GM18520 (cell line): ENCODE data around the gene PXMP2.

ENCODE experiments used
- ATAC-seq: cut with Tn5 transposase; IDR thresholded peaks from one replicate; pipeline ENCODE4 v1.9.1; 2021; ENCODE audit not compliant: unreplicated experiment

PXMP2 gene

DNA sequence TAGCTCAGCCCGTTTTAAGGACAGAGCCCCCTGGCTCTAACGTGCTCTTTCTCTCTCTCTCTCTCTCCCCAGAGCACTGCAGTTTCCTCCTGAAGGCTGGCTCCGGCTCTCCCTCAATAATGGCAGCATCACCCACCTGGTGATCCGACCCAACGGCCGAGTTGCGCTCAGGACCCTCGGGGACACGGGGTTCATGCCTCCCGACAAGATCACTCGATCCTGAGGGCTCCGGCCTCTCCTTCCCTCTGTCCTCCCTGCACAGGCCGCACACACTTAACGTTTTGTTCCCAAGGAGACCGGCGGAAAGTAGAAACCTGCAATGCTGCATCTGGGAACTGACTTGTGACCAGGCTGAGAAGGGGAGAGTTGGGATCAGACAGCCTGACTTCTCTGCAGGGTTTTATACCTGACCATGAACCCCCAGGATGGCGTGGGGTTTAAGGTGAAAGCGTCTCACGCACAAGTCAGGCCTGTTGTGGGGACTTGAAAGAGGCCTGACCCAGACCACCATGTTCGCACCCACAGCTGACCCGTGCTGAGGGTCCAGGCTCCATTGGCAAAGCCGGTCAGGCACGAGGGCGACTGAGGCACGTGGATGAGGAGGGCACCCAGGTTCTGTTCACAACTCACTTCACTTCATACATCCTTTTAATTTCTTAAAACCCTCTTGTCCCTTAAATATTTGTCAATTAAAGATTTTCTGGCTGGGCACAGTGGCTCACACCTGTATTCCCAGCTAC lies 33.4 kb downstream of the PXMP2 start:
- ATAC-seq: no peak

DNA sequence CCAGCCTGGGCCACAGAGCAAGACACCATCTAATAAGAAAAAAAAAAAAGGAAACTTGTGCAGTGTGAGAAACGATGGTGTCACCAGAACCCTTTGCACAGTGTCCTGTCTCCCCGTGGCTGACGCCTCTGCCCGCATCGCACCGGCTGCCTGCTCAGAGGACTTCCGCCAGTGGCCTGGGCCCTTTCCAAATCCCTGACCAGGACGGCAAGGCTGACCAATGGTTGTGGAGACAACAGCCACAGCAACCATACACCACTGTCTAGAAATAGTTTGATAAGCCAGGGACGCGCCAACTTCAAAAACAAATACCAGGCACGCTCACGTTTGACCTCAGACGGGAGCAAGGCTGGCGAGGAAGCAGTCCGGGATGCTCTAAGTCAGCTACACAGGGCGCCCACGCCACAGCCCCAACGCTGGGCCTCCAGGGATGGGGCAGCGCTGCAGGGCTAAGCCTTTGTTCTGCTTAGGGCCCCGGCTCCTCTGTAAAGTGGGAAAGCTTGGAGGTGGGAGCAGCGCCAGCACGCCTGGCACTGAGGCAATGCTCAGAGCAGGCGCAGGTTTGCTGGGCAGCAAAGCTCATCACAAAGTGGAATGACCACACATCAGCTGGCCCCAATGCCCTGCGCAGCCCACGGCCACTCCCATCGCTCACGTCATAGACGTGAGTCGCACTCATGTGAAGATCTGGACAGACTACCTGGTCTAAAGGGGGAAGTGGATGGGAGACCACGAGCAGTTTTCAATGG lies 35.8 kb downstream of the PXMP2 start:
- ATAC-seq: no peak

DNA sequence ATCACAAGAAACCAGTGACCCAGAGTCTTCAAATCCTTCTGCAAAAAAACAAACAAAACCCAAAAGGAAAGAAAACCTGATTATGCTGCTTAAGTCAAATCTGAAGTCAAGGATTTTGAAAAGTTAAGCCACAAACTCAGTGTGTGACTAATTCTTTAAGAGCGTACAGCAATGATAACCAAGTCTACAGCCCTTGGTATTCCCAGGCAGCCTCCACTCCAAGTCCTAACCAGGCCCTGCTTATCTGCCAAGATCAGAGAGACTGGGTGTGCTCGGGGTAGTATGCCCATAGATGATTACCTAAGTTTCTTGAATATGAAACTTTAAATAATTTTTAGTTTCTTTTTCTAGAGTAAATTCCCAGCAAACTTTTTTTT lies 36.4 kb downstream of the PXMP2 start:
- ATAC-seq: no peak

DNA sequence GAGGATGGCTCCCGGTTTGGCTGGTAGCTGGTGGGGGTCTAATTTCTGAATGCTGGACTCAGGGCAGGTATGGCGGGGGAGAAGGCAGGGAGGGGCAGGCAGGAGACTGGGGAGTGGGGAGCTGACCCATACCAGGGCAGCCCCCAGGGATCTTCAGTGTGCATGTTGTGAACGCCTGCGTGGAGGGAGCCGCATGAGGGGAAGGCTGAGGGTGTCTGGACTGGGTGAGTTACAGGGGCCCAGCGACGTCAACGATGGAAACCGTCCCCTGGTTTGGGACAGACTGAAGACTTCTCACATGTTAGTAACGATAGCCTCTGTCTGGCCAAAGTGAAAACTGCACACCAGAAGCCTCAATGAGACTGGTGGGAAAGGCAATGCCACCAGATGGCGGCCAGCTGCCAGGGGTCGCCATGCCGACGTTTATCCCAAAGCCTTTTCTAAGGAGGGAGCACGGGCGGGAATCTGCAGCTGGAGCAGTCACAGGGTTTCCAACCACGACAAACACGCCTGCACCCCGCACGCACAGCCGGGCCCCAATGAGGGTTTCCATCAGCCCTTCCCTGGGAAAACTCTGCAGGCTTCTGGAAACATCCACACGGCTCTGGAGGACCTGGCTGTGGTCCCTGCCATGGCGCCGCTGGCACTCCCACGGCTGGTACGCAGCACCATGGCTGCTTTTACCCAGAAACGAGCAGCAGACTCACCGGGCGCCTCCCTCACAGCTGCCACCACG lies 37.3 kb downstream of the PXMP2 start:
- no peak for ATAC-seq

DNA sequence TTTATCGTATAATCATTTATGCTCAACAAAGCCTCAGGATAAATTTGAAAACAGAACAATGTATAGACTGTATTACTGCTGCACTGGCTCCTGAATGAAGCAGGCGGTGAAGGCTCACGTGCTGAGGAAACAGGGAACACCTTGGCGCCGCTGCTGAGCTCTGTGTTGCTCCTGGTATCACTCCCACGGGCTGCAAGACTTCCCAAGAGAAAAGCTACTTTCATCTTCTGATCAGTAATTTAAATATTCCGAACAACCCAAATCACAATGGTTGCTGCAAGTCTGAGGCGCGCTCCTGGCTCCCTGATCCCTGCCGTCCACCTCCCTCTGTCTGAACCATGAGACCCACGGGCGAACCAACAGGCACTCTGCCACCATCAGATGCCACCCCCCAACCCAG lies 39.0 kb downstream of the PXMP2 start:
- ATAC-seq: no peak

DNA sequence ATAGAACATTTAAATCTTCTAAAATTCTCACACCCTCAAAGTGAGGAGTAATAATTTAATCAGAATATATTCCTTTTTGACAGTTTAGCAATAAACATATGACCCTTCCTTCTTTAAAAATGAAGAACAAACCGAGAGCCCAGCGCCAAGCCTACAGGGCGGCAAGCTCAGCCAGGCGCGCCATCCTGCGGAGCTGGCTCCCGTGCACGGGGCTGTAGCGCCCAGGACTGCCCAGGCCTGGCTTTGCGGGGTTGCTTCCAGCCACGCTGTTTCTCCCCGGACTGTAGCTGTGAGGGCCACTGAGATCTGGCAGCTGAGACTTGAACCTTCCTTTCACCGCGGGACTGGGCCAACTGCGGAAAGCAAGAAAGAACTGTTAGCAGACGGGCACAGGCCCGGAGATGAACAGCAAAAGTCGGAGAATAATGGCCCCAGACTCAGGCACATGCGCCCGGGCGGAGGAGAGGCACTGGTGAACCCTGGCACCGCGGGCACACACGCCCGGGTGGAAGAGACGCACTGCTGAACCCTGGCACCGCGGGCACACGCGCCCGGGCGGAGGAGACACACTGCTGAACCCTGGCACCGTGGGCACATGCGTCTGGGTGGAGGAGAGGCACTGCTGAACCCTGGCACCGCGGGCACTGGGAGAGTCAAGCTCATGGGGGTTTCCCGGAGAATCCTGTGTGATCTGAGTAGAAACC lies 39.9 kb downstream of the PXMP2 start:
- no peak for ATAC-seq

DNA sequence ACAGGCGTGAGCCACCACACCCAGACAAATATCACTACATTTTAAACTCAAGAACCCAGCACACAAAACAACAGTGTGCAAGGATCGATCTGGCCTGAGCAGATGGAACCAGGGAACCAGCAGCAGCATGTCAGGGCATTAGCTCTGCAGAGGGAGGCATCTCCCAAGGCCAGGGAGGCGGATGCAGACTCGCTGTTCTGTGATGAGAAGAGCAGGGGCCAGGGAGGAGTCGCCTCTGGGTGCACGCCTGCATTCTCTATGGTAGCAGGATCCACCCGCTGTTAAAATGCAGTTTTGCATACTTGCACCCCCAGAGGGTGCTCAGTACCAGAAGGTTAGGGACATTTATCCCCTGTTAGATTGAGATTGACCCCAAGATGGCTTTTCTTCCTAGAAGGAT lies 41.1 kb downstream of the PXMP2 start:
- ATAC-seq: no peak

DNA sequence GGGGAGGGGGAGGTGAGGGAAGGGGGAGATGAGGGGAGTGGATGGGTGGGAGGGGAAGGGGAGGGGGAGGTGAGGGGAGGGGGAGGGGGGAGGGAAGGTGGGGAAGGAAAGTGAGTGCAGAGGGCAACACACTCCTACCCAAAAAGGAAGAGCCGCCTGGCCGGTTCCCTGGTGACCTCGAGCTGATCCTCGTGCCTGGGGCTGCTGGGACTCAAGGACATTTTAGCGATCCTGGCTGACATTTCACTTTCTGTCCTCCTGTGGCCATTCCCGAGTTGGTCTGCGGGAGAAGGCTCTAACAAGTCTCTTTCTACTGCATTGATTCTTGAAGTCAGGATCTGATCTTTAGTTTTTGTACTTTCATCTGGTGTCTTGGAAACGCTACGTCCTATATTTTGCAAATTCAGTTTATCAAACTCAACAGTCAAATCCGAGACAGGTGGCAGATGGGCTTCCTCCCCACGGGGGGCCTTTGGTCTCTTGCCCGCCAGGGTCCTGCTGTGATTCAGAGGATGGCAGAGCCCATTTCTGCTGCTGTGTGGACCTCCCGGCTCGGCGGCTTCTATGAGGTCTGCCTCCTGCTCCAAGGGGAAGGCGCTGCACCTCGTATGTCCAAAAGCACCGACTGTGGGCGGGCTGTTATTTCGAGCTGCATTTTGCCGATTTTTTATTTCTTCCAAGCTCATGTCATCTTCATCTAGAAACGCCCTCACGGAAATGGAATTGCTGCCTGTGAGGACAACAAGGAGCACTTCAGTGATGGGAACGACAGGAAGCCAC lies 42.3 kb downstream of the PXMP2 start:
- ATAC-seq: no peak

DNA sequence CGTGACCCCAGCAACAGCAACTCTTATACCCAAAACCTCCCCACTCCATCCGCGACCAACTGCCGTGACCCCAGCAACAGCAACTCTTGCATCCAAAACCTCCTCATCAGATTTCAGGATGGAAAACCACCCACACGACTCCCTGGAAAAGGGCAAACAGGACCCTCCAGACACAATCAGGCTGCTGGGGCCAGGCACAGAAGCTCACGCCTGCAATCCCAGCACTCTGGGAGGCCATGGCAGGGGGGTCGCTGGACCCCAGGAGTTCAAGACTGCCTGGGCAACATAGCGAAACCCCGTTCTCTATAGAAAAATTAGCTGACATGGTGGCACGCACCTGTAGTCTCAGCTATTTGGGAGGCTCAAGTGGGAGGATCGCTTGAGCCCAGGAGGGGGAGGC lies 43.0 kb downstream of the PXMP2 start:
- no peak for ATAC-seq

DNA sequence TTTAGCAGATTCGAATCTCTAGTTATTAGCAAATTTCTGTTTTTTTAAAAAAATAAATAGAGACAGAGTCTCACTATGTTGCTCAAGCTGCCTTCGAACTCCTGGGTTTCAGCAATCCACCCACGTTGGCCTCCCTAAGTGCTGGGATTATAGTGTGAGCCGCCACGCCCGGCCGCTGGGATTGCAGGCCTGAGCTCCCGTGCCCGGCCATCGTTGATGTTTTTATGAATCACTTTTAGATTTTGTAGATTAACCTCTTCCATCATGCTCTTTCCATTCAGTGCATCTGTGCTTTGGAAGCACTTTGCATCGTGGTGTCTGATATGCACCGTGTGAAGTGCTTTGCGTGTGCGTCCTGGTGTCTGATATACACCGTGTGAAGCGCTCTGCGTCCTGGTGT lies 44.2 kb downstream of the PXMP2 start:
- ATAC-seq: no peak

DNA sequence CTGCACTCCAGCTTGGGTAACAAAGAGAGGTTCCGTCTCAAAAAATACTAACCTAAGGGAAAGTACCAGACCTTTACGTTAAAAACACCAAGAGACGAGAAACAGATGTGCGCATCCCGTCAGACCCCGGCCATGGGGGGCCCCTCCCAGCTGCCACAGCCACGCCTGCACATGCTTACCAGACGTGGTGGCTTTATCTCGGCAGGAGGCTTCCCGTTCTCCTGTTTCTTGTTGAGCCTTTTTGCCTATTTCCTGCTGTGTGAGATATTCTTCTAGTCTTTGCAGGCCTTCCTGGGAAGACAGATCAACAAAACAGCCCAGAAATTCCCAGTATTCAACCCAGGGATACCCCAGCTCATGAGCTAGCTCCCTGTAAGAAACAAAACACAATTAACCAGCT lies 46.8 kb downstream of the PXMP2 start:
- no peak for ATAC-seq

DNA sequence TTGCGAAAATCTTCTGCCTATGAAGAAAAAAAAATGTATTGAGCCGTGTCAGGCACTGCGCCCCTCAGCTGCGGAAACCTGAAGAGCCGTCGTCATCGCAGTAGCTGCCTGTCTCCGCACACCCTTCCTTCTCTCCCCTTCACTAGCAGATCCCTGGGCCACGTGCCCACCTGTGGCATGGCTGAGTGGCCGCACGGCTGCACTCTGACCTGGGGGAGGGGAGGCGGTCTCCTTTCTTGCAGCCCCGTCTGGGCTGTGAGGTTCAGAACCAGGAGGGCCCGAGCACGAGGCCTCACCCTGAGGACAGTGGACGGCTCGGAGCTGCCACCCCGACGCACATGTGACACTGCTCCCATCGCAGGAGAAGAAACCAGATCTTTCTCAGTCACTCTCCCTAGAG lies 48.1 kb downstream of the PXMP2 start:
- no peak for ATAC-seq

DNA sequence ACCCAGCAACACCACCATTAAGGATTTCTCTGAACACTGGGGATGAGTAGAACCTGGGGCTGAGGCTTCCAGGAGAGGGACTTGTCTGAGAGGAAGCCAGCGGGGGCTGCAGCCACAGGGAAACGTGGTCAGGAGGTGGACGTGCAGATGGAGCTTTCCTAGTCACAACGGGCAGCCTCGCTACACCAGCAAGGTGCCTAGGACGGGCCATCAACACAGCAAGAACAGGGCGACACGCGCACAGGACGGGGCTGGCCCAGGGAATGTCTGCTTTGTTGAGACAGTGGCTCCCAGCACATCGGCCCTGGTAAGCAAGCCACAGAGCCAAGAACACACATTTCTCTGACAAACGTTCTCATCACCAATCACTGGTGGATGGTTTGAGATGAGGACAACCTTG lies 49.0 kb downstream of the PXMP2 start:
- ATAC-seq: no peak

DNA sequence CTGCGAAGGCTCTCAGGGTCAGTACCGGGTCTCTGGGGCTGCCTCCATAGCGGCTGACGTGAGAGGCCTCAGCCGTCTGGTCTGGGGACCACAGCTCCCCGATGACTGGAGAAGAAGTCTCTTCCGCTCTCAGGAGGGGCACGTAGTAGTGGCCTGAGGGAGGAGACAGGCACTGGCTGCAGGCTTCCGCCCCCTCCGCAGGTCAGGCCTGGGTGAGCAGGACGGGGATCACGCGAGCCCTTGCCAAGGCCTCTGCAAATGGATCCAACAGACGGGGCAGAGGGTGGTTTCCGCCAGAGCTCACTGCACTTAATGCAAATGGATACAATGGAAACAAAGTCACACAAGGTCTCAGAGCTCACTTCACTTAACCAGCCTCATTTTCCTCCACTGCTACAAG lies 49.5 kb downstream of the PXMP2 start:
- no peak for ATAC-seq

DNA sequence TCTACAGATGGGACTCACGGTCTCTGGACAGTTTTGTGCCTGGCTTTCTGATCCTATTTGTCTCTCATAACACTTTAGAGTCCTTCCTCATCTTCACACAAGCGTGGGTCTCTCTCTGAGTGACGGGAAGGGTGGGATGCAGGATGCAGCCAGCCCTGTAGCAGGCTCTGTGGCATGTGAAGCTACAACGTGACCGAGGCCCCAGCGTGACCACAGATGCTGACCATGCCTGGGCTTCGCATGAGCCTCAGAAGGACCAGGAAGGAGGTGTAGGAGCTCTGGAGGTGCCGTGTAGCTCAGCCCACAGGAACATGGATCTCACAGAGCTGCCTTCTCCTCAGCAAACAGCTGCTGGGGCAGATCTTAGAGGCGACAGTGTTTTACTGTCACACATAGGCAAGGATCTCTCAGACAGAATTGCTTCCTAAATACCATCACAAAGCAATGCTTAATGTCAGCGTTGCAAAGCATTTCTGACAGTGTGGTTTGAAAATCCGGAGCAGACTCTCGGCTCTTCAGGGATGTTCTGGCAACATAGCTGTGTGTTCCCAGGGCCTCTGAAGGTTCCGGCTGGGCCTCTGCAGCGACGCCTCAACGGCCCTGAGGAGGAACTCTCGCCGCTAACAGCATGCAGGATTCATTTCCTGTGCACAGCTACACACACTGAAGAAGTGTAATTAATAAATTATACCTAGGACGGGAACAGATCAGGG lies 52.4 kb downstream of the PXMP2 start:
- no peak for ATAC-seq

DNA sequence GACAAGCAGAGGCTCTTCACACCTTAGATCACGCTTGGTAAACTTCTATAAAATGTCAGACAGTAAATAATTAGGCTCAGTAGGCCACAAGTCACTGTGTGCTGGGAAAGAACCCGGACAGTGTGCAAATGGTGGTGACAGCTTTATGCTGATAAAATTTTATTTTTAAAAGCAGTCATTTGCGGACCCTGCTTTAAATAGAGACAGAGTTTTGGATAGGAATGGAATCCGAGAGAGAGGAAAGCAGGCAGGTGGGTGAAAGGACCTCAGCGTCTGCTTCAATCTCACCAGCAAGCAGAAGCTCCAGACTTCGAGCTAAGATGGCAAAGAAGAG lies 52.9 kb downstream of the PXMP2 start:
- no peak for ATAC-seq

DNA sequence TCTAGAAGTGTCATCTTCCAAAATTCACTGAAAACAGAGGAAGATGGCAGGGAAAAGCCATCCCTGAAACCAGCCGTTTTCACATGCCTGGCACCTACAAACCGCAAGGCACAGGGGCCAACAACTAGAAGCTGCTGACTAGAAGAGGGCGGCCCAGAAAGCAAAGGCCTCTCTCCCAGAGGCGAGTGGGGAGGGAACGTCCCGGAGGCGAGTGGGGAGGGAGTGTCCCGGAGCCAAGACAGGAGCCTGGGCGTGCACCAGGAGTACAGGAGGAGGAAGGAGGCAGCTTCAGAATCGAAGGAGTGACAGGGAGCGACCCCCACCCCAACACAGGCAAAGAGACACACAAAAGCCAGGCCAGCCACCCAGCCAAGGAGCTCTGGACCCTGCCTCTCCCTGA lies 53.3 kb downstream of the PXMP2 start:
- ATAC-seq: no peak

DNA sequence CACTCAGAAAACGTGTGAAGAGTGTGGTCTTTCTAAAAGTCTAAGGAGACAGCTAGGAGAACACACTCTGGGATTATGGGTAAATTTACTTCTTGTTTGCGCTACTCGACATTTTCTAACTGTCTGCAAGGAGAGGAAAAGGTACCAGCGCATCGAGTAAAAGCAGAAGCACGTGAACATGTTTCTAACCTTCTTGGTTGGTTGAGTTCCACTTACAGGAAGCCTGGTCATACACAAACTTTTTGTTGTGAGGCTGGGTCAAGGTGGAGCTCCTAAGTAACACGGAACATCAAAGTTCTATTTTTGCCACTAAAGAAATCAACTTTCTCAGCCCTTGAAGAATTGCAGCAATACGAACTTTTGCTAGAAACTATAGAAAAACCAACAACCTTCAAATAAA lies 54.2 kb downstream of the PXMP2 start:
- ATAC-seq: no peak

DNA sequence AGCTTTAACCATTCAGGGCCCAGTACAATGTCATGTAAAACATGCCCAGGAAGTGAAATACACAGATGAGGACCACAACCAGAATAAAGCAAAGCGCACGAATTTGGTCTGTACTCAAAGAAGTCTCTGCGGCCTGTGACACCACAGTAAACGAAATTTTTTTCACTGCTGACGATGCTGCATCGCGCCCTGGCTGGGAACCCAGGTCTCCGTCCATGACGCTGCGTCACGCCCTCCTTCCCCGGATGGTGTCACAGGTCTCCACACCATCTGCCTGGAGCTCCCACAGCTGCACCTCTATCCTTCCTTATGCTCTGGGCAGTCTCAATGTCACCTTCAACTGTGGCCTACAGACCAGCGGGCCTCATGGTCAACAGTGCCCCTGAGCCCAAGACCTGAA lies 56.4 kb downstream of the PXMP2 start:
- ATAC-seq: no peak

DNA sequence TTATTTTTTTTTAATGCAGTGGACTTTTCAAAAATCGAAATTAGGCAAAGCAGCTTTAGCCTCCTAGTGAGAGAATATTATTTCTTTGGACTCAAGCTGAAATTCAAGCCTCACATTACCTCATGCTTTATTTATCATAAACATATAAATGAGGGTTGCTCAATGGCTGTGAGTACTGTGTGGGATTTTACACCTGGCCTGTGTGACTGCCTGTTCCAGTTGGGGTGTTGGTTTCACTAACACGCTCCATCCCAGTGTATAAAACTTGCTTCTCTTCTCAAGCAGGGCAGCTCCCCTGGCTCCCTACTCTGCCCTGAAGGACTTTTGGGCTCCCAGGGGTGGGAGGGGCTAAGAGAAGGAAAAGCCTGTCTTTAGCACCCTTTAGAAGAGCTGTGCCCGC lies 59.2 kb downstream of the PXMP2 start:
- no peak for ATAC-seq
